Esophagus muscularis mucosa (tissue), 4 donors: ENCODE results near the gene CYTL1. TPM values are rescaled to one million over a fixed set of nuclear protein-coding genes. Genes with fewer than 3 reads are reported as not detected.

Experiments
- DNase-seq: peaks from one replicate; pipeline ENCODE4 v3.0.0-alpha.2; 2017; ENCODE audit errors: extremely low spot score
- H3K27ac ChIP-seq, 4 donors: fragments of 200-600 bp; sonication (generic); replicated peaks in 1 of 4; 1 replicate in 3 of 4; 2 replicates in 1 of 4; pipeline ENCODE4 v1.5.1; 2016 to 2019; ENCODE audit warnings: mild to moderate bottlenecking in 1 of 4
- H3K27me3 ChIP-seq, 4 donors: fragments of 200-600 bp; sonication (generic); one replicate each; pipeline versions ENCODE4 v1.5.1 to v1.6.0; 2016 to 2019
- H3K36me3 ChIP-seq, 4 donors: fragments of 200-600 bp; sonication (generic); one replicate each; pipeline ENCODE4 v1.5.1; 2016 to 2019
- H3K4me1 ChIP-seq, 4 donors: fragments of 200-600 bp; sonication (generic); one replicate each; pipeline ENCODE4 v1.5.1; 2016 to 2019
- H3K4me3 ChIP-seq, 4 donors: fragments of 200-600 bp; sonication (generic); 1 replicate in 2 of 4; 2 replicates in 2 of 4; pipeline ENCODE4 v1.5.1; 2016 to 2019; ENCODE audit warnings: mild to moderate bottlenecking in 4 of 4, moderate library complexity in 1 of 4
- H3K9me3 ChIP-seq, 4 donors: fragments of 200-600 bp; sonication (generic); 1 replicate in 3 of 4; 2 replicates in 1 of 4; pipeline ENCODE4 v1.5.1; 2016 to 2019
- EP300 ChIP-seq: sonication (generic); formaldehyde crosslinking; IDR thresholded peaks from one replicate; pipeline ENCODE4 v1.6.1; 2017; ENCODE audit warnings: antibody characterized with exemption
- POLR2A ChIP-seq: fragments of 450-650 bp; IDR thresholded peaks from one replicate; pipeline ENCODE4 v1.6.1; 2017; ENCODE audit warnings: antibody characterized with exemption, moderate library complexity, mild to moderate bottlenecking, low read depth
- POLR2AphosphoS5 ChIP-seq, 2 donors: sonication (generic); formaldehyde crosslinking; IDR thresholded peaks; one replicate each; pipeline ENCODE4 v1.6.1; 2017; ENCODE audit warnings: antibody characterized with exemption in 2 of 2
- WGBS: methylation state at CpG from one replicate; pipeline ENCODE4 v1.1.5; 2018; 5-methylcytosine and 5-hydroxymethylcytosine counted together
- intact Hi-C: fragments of 100-400 bp; cut with DNase I; formaldehyde crosslinking; loops from one replicate; pipeline ENCODE4 v1.15.1; 2023
- total RNA-seq, 4 donors: library from RNA; depleted of rRNA; stranded (reverse); fragments of >200 nt; gene quantifications; one replicate each; pipeline versions ENCODE4 v1.1.0 to v1.2.1, GENCODE V29; 2016
- TF ChIP-seq, protein P1 (sequence below), 3 experiments: fragments of 200-600 bp in 2 of 3; fragments of 450-650 bp in 1 of 3; sonication (generic) in 2 of 3; IDR thresholded peaks; one replicate each; pipeline ENCODE4 v1.5.1; 2017 to 2019; ENCODE audit warnings: antibody characterized with exemption in 3 of 3, mild to moderate bottlenecking in 2 of 3, moderate library complexity in 1 of 3

Gene CYTL1
- total RNA-seq, 4 donors from 2014 or later, result 1.2 to 2.3 (median 2.0) TPM

DNA sequence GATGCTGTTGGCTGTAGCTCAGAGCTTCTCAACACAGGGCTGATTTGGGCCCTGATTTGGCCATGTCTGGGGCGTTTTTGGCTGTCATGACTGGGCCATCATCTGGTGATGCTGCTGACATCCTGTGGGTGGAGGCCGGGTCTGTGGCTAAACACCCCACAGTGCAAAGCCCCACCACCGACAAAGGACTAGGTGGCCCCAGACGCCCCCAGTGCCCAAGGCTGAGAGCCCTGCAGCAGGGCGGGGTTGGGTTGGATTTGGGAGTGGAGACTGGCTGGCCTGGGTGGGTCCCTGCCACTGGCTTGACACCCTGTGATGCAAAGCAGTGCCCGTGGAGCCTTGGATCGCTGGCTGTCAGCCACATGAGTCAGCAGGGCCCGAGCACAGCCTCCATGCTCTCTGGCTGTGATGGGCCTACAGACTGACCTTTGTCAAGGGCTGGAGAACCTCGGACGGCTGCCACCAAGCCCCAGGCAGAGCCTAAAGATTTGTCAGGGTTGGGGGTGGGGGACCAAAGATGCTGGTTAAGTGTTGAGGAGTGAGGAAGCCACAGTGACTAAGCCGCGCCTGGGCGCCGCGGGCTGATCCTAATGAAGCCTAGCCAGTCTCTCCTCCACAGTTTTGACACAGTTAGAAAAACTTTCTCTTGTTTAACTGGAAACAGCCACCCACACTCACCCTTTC is 28.3 kb downstream of the CYTL1 start:
- Histone ChIP-seq H3K4me3 (no peak overlapping the region), H3K36me3 (no peaks in the 10 kb centered on the region), H3K27me3 (no peaks in the 10 kb centered on the region), H3K4me1 (peaks cover 17 to 38% (median 37%) of the 10 kb centered on the region in 4 donors), H3K9me3 (no peaks in the 10 kb centered on the region), H3K27ac (peak overlapping the region; percentile 82 to 84 (median 83))
- intact Hi-C loops, result no loop called here
- no peak for DNase-seq
- TF ChIP-seq POLR2AphosphoS5 (IDR thresholded peaks at IDR 0.05) (peak; percentile 57 to 83), EP300 (no peak)
- WGBS, result 30% methylated on average over 13 of the region's 15 CpGs

DNA sequence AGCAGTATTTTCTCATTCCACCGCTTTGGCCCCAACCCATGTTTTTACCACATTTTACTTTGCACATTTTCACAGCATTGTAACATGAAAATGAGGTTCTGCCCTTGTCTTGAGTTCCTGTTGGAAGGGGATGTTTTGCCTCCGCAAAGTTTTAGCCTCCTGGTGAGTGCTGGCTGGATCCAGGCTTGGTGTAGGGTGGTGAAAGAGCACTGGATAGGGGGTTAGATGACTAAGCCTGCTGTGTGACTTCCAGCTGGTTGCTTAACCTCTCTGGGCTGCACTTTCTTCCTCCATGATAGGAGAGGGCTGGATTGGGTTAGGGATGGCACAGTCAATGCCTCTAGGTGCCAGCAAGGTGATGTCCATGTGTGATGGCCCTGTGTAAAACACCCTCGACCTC is 28.9 kb downstream of the CYTL1 start:
- 84% methylated on average over 3 of the region's 3 CpGs for WGBS
- peak; percentile 74 for DNase-seq
- intact Hi-C loops, result no loop called here
- no peak for TF ChIP-seq POLR2AphosphoS5 (IDR thresholded peaks at IDR 0.05)
- TF ChIP-seq POLR2A, result no peak
- TF ChIP-seq, protein P1, sequence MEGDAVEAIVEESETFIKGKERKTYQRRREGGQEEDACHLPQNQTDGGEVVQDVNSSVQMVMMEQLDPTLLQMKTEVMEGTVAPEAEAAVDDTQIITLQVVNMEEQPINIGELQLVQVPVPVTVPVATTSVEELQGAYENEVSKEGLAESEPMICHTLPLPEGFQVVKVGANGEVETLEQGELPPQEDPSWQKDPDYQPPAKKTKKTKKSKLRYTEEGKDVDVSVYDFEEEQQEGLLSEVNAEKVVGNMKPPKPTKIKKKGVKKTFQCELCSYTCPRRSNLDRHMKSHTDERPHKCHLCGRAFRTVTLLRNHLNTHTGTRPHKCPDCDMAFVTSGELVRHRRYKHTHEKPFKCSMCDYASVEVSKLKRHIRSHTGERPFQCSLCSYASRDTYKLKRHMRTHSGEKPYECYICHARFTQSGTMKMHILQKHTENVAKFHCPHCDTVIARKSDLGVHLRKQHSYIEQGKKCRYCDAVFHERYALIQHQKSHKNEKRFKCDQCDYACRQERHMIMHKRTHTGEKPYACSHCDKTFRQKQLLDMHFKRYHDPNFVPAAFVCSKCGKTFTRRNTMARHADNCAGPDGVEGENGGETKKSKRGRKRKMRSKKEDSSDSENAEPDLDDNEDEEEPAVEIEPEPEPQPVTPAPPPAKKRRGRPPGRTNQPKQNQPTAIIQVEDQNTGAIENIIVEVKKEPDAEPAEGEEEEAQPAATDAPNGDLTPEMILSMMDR (IDR thresholded peaks at IDR 0.05), result no peak
- no peak for TF ChIP-seq EP300
- Histone ChIP-seq H3K9me3 (no peaks in the 10 kb centered on the region), H3K36me3 (no peaks in the 10 kb centered on the region), H3K4me1 (peaks cover 15 to 32% (median 31%) of the 10 kb centered on the region in 4 donors), H3K4me3 (no peak overlapping the region), H3K27me3 (no peaks in the 10 kb centered on the region), H3K27ac (peak overlapping the region; percentile 82 to 84 (median 83))

GRCh38 chr4:4989083-4989622 is 30.1 kb downstream of the CYTL1 start:
- Histone ChIP-seq H3K36me3 (no peaks in the 10 kb centered on the region), H3K27ac (no peak overlapping the region), H3K9me3 (no peaks in the 10 kb centered on the region), H3K27me3 (no peaks in the 10 kb centered on the region), H3K4me1 (peaks cover 9 to 24% (median 22%) of the 10 kb centered on the region in 4 donors), H3K4me3 (no peak overlapping the region)
- 90% methylated on average over 10 of the region's 10 CpGs for WGBS
- TF ChIP-seq, protein P1 (IDR thresholded peaks at IDR 0.05), result no peak
- TF ChIP-seq POLR2AphosphoS5 (IDR thresholded peaks at IDR 0.05) (no peak), POLR2A (no peak)
- intact Hi-C loops, result no loop called here
- peak; percentile 74 for DNase-seq

DNA sequence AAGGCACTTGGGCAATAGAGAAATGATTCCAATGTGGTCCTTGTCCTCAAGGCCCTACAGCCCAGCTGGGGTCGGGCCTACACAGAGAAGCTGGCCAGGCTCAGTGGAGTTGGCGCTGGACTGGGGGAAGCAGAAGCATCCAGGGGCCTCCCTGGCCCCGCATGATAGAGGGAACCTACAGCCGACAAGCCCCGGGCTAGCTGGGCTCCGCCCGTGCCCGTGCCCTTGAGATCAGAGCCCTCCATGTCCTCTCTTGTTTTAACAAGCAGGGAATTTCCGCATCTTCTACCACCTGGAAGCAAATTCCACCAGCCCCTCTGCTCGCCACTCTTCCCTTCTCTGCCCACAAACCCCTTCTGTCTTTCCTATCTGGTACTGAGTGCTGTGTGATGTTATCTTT is 31.6 kb downstream of the CYTL1 start:
- no peaks in the 10 kb centered on the region for H3K27me3 ChIP-seq
- peaks cover 9 to 24% (median 22%) of the 10 kb centered on the region in 4 donors for H3K4me1 ChIP-seq
- H3K9me3 ChIP-seq, result no peaks in the 10 kb centered on the region
- TF ChIP-seq POLR2AphosphoS5 (IDR thresholded peaks at IDR 0.05) (no peak), EP300 (no peak), POLR2A (no peak)
- TF ChIP-seq, protein P1 (IDR thresholded peaks at IDR 0.05), result no peak
- no peaks in the 10 kb centered on the region for H3K36me3 ChIP-seq
- no peak overlapping the region for H3K27ac ChIP-seq
- WGBS, result 89% methylated on average over 10 of the region's 10 CpGs
- H3K4me3 ChIP-seq, result no peak overlapping the region
- DNase-seq, result peak; percentile 83
- intact Hi-C loops, result no loop called here

DNA sequence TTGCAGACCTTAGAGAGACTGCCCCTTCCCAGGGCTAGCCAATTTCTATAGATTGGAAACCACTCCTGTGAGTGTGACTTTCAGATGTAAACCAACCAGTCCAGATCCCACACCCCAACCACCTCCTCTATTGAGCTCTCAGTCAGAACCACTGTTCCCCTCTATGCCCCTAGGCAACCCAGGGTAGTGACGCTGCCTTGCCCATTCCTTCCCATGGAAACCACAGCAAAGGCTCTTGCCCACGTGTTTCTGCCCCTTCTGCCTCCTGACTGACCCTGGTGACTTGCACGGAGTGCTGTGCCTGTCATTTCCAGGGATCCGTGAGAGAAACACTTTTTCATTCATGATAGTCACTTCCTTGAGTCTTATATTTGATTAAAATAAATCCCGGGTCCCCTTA is 32.4 kb downstream of the CYTL1 start:
- WGBS, result 77% methylated on average over 5 of the region's 5 CpGs
- TF ChIP-seq, protein P1 (IDR thresholded peaks at IDR 0.05), result no peak
- TF ChIP-seq EP300 (no peak), POLR2AphosphoS5 (IDR thresholded peaks at IDR 0.05) (no peak), POLR2A (no peak)
- Histone ChIP-seq H3K27me3 (no peaks in the 10 kb centered on the region), H3K36me3 (no peaks in the 10 kb centered on the region), H3K4me1 (peaks cover 7 to 20% (median 17%) of the 10 kb centered on the region in 4 donors), H3K4me3 (no peak overlapping the region), H3K9me3 (no peaks in the 10 kb centered on the region), H3K27ac (no peak overlapping the region)
- peak; percentile 34 for DNase-seq
- intact Hi-C loops, result no loop called here
